ENCODE data around the gene SFXN2. TPM values are rescaled to one million over a fixed set of nuclear protein-coding genes. Genes with fewer than 3 reads are reported as not detected.
"Not testable (repeated sequence)": the region's sequence is repeated elsewhere in the genome, so short reads cannot be mapped to it uniquely, and the experiment has no call there.

SFXN2 gene
- total and polyA plus RNA-seq, 2 experiments from 2014 or later = 12.3 to 17.5 TPM

GRCh38 chr10:102713814-102714620, 419 bp upstream of the SFXN2 start, which contains the start of gene ARL3:
ARL3 (minus strand) TSS chr10:102714397; CDS start chr10:102714275, 122 bp downstream.
- peaks cover 59% of the 10 kb centered on the region for H3K79me2 ChIP-seq

DNA sequence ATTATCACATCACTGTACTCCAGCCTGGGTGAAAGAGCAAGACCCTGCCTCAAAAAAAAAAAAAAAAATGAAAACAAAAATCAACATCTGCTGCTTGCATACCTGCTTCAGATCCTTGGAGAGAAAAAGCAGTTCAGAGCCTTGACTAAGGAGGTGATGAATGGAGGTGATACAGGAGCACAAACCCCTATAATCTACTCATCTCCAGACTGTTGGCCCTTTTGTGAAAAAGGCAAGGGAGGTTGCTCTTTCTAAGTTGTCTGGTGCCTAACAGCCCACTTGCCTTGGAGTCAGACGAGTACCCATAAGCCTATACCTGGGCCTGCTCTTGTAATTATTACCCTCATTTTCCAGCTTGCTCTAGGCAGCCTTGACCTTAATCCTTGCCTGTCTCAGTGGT, 1.4 kb downstream of the SFXN2 start:
- Histone ChIP-seq H3K27ac (no peak overlapping the region), H3K9me2 (replicated peaks; ENCODE audit: insufficient read depth) (no peaks in the 10 kb centered on the region), H3K27me3 (no peaks in the 10 kb centered on the region), H3K4me3 (no peak overlapping the region), H3K79me2 (peaks cover 59% of the 10 kb centered on the region), H3K4me2 (peak overlapping the region; percentile 91), H3K4me1 (ENCODE audit: insufficient read depth) (peaks cover 20% of the 10 kb centered on the region), H4K20me1 (ENCODE audit: insufficient read depth, poor library complexity, severe bottlenecking) (no peaks in the 10 kb centered on the region), H3K36me3 (replicated peaks; ENCODE audit: insufficient read depth, low read depth) (no peaks in the 10 kb centered on the region), H2AFZ (no peak overlapping the region), H3K9me3 (ENCODE audit: low read depth) (no peaks in the 10 kb centered on the region)
- DNase-seq (ENCODE audit: low spot score) = no peak
- TF ChIP-seq CTCF (IDR thresholded peaks at IDR 0.05; ENCODE audit: poor library complexity) (no peak), EZH2phosphoT487 (IDR thresholded peaks at IDR 0.05; ENCODE audit: low read depth, severe bottlenecking, unreplicated experiment) (no peak), EZH2 (IDR thresholded peaks at IDR 0.05; ENCODE audit: borderline replicate concordance) (no peak)
- WGBS (ENCODE audit: low lambda C conversion rate, missing lambda C conversion rate) = 59% methylated on average over 1 of the region's 1 CpG

More at GRCh38 chr10:102713814-102714620, 419 bp upstream of the SFXN2 start, which contains the start of gene ARL3:
- H3K27me3 ChIP-seq = no peaks in the 10 kb centered on the region
- DNase-seq (ENCODE audit: low spot score) = peak; percentile 100
- peak within 1 kb of the TSS; percentile 34 for H2AFZ ChIP-seq
- peak within 1 kb of the TSS; percentile 85 for H3K4me3 ChIP-seq
- no peaks in the 10 kb centered on the region for H4K20me1 ChIP-seq (ENCODE audit: insufficient read depth, poor library complexity, severe bottlenecking)
- H3K4me2 ChIP-seq = peak within 1 kb of the TSS; percentile 91
- H3K4me1 ChIP-seq (ENCODE audit: insufficient read depth) = peaks cover 23% of the 10 kb centered on the region
- peak within 1 kb of the TSS; percentile 95 for H3K27ac ChIP-seq
- no peaks in the 10 kb centered on the region for H3K9me3 ChIP-seq (ENCODE audit: low read depth)
- WGBS (ENCODE audit: low lambda C conversion rate, missing lambda C conversion rate) = 1% methylated on average over 35 of the region's 62 CpGs
- H3K9me2 ChIP-seq (replicated peaks; ENCODE audit: insufficient read depth) = no peaks in the 10 kb centered on the region
- TF ChIP-seq EZH2phosphoT487 (IDR thresholded peaks at IDR 0.05; ENCODE audit: low read depth, severe bottlenecking, unreplicated experiment) (no peak), CTCF (IDR thresholded peaks at IDR 0.05; ENCODE audit: poor library complexity) (peak; percentile 20), EZH2 (IDR thresholded peaks at IDR 0.05; ENCODE audit: borderline replicate concordance) (no peak)
- no peaks in the 10 kb centered on the region for H3K36me3 ChIP-seq (replicated peaks; ENCODE audit: insufficient read depth, low read depth)

- 95% methylated on average over 17 of the region's 18 CpGs for WGBS (ENCODE audit: low lambda C conversion rate, missing lambda C conversion rate)
- H3K36me3 ChIP-seq (replicated peaks; ENCODE audit: insufficient read depth, low read depth); H3K4me2 ChIP-seq; H3K27ac ChIP-seq; H3K27me3 ChIP-seq; H4K20me1 ChIP-seq (ENCODE audit: insufficient read depth, poor library complexity, severe bottlenecking); DNase-seq (ENCODE audit: low spot score); H3K9me3 ChIP-seq (ENCODE audit: low read depth); H3K9me2 ChIP-seq (replicated peaks; ENCODE audit: insufficient read depth); H3K4me3 ChIP-seq; H2AFZ ChIP-seq: not testable (repeated sequence)
- peaks cover 54% of the 10 kb centered on the region for H3K79me2 ChIP-seq
- peaks cover 18% of the 10 kb centered on the region for H3K4me1 ChIP-seq (ENCODE audit: insufficient read depth)
Measured at GRCh38 chr10:102716900-102717565, 2.6 kb downstream of the SFXN2 start.

- no peak overlapping the region for H2AFZ ChIP-seq
- H3K4me3 ChIP-seq = no peak overlapping the region
- no peaks in the 10 kb centered on the region for H3K27me3 ChIP-seq
- peaks cover 51% of the 10 kb centered on the region for H3K79me2 ChIP-seq
- TF ChIP-seq EZH2phosphoT487 (IDR thresholded peaks at IDR 0.05; ENCODE audit: low read depth, severe bottlenecking, unreplicated experiment) (no peak), CTCF (IDR thresholded peaks at IDR 0.05; ENCODE audit: poor library complexity) (no peak), EZH2 (IDR thresholded peaks at IDR 0.05; ENCODE audit: borderline replicate concordance) (no peak)
- no peaks in the 10 kb centered on the region for H3K9me2 ChIP-seq (replicated peaks; ENCODE audit: insufficient read depth)
- no peaks in the 10 kb centered on the region for H3K9me3 ChIP-seq (ENCODE audit: low read depth)
- H3K4me1 ChIP-seq (ENCODE audit: insufficient read depth) = peaks cover 18% of the 10 kb centered on the region
- peak; percentile 69 for DNase-seq (ENCODE audit: low spot score)
- WGBS (ENCODE audit: low lambda C conversion rate, missing lambda C conversion rate) = 45% methylated on average over 3 of the region's 3 CpGs
- H4K20me1 ChIP-seq (ENCODE audit: insufficient read depth, poor library complexity, severe bottlenecking) = no peaks in the 10 kb centered on the region
- peak overlapping the region; percentile 51 for H3K4me2 ChIP-seq
- no peaks in the 10 kb centered on the region for H3K36me3 ChIP-seq (replicated peaks; ENCODE audit: insufficient read depth, low read depth)
- H3K27ac ChIP-seq = peak overlapping the region; percentile 70
Measured at GRCh38 chr10:102718220-102718619, 3.8 kb downstream of the SFXN2 start.

Data from hepatocyte (in vitro differentiated cells).